ENCODE results near the gene HERPUD1. TPM values are rescaled to one million over a fixed set of nuclear protein-coding genes. Genes with fewer than 3 reads are reported as not detected.
"Not testable (repeated sequence)": the region's sequence is repeated elsewhere in the genome, so short reads cannot be mapped to it uniquely, and the experiment has no call there.

Gene HERPUD1
- total RNA-seq, 1 experiment from 2014 or later: 35.3 TPM

GRCh38 chr16:56932721-56933619, 1.0 kb downstream of the HERPUD1 start:
- peaks cover 44% of the 10 kb centered on the region for H3K36me3 ChIP-seq (ENCODE audit: low read depth)
- TF ChIP-seq, protein P1, sequence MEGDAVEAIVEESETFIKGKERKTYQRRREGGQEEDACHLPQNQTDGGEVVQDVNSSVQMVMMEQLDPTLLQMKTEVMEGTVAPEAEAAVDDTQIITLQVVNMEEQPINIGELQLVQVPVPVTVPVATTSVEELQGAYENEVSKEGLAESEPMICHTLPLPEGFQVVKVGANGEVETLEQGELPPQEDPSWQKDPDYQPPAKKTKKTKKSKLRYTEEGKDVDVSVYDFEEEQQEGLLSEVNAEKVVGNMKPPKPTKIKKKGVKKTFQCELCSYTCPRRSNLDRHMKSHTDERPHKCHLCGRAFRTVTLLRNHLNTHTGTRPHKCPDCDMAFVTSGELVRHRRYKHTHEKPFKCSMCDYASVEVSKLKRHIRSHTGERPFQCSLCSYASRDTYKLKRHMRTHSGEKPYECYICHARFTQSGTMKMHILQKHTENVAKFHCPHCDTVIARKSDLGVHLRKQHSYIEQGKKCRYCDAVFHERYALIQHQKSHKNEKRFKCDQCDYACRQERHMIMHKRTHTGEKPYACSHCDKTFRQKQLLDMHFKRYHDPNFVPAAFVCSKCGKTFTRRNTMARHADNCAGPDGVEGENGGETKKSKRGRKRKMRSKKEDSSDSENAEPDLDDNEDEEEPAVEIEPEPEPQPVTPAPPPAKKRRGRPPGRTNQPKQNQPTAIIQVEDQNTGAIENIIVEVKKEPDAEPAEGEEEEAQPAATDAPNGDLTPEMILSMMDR (conservative IDR thresholded peaks at IDR 0.05): no peak
- no peak for TF ChIP-seq EZH2 (IDR thresholded peaks at IDR 0.05; ENCODE audit: low read depth)
- ChIA-PET CTCF (no interaction called here), POLR2A (ENCODE audit: unreplicated experiment) (no interaction called here)
- intact Hi-C loops (cut with micrococcal nuclease; ENCODE audit: unreplicated experiment): loop anchor here (1.0 kb wide), 2 partner anchors 12 to 62 kb away; no protein-coding TSS in a partner anchor
- BruUV-seq (replicated peaks): TSS peak; percentile 45
- H3K9me2 ChIP-seq (ENCODE audit: insufficient read depth): no peaks in the 10 kb centered on the region
- peak; percentile 66 to 84 for DNase-seq
- peak overlapping the region; percentile 97 for H3K4me3 ChIP-seq
- H3K79me2 ChIP-seq (ENCODE audit: low read depth): peaks cover 49% of the 10 kb centered on the region
- peak overlapping the region; percentile 85 for H3K4me2 ChIP-seq
- peaks cover 25% of the 10 kb centered on the region for H3K4me1 ChIP-seq (replicated peaks; ENCODE audit: insufficient read depth)
- no peaks in the 10 kb centered on the region for H3K27me3 ChIP-seq (ENCODE audit: insufficient read depth, low read depth)
- H2AFZ ChIP-seq: no peak overlapping the region; the same call in 1 of the 2 replicates
- peak overlapping the region; percentile 91 for H3K27ac ChIP-seq
- H4K20me1 ChIP-seq (ENCODE audit: insufficient read depth): peaks cover 39% of the 10 kb centered on the region
- peaks cover 27% of the 10 kb centered on the region for H3F3A ChIP-seq (ENCODE audit: insufficient read depth, low read depth)
- H3K9me3 ChIP-seq (ENCODE audit: insufficient read depth, low read depth): no peaks in the 10 kb centered on the region

DNA sequence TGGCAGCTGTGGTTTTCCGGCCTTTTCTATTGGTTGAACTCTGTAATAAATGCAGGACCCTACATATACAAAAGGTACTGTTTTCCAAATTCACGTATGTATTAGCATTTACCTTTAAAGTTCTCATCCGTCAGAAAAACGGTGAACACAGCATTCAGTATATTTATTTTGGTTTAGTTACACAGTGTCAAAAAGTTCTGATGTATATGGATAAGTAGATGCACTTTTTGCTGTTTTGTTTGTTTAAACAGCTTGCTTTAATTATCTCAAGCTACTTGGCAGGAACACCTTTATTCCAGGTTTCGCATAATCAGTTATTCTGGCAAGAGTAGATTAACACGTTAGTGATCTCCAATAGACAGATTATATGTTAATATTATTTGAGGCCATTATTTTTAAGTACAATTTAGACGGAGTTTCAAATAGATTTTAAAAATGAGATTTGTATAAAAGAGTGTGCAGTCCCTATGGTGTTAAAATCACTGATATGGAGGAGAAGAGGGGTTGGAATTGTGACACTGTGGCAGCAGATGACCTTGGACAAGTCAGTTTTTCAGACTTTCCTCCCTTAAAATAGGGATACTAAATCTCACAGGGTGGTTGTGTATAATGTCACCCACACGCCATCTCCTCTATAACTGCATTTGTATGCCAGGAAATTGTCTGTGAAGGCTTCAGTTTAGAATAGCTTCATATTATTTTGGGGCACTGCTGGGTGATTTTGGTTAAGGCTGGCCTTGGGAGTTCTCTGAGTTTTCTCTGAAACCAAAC, 2.1 kb downstream of the HERPUD1 start:
- Histone ChIP-seq H3F3A (ENCODE audit: insufficient read depth, low read depth) (peaks cover 31% of the 10 kb centered on the region), H2AFZ (no peak overlapping the region), H3K4me2 (peak overlapping the region; percentile 85), H3K9me3 (ENCODE audit: insufficient read depth, low read depth) (no peaks in the 10 kb centered on the region), H3K27me3 (ENCODE audit: insufficient read depth, low read depth) (no peaks in the 10 kb centered on the region), H3K79me2 (ENCODE audit: low read depth) (peaks cover 49% of the 10 kb centered on the region), H3K4me3 (peak overlapping the region; percentile 97), H4K20me1 (ENCODE audit: insufficient read depth) (peaks cover 46% of the 10 kb centered on the region), H3K36me3 (ENCODE audit: low read depth) (peaks cover 52% of the 10 kb centered on the region), H3K9me2 (ENCODE audit: insufficient read depth) (no peaks in the 10 kb centered on the region), H3K4me1 (replicated peaks; ENCODE audit: insufficient read depth) (peaks cover 25% of the 10 kb centered on the region), H3K27ac (peak overlapping the region; percentile 91)
- intact Hi-C loops (cut with micrococcal nuclease; ENCODE audit: unreplicated experiment): loop anchor here (1.0 kb wide), 2 partner anchors 11 to 63 kb away; no protein-coding TSS in a partner anchor
- BruUV-seq (replicated peaks): no TSS peak
- ChIA-PET POLR2A (ENCODE audit: unreplicated experiment) (interaction anchor here (0.6 kb wide), 1 partner anchor 13 kb away, joined by 3 read pairs; no protein-coding TSS in a partner anchor), CTCF (interaction anchor here (0.7 kb wide), 1 partner anchor 118 kb away, joined by 18 read pairs; no protein-coding TSS in a partner anchor)
- no peak for DNase-seq
- TF ChIP-seq EZH2 (IDR thresholded peaks at IDR 0.05; ENCODE audit: low read depth): no peak
- TF ChIP-seq, protein P1 (conservative IDR thresholded peaks at IDR 0.05): no peak

DNA sequence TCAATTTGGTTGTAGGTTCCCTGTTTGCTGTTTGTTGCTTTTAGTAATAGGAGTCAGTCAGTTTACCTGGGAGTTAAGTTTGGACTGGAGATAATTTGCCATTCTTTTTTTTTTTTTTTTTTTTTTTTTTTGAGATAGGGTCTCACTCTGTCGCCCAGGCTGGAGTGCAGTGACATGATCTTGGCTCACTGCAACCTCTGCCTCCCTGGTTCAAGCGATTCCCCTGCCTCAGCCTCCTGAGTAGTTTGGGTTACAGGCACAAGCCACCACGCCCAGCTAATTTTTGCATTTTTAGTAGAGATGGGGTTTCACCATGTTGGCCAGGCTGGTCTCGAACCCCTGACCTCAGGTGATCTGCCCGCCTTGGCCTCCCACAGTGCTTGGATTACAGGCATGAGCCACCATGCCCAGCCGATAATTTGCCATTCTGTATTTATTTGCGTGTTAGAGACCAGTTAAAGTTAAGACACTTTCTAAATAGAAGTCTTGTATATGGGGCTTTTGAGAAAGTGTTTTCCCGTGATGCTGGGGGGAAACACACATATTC, 2.7 kb downstream of the HERPUD1 start:
- H3K4me3 ChIP-seq: peak overlapping the region; percentile 97; the same call in 1 of the 2 replicates
- not testable (repeated sequence) for BruUV-seq (replicated peaks)

More for the DNA sequence above, 2.7 kb downstream of the HERPUD1 start:
- intact Hi-C loops (cut with micrococcal nuclease; ENCODE audit: unreplicated experiment); H3K9me3 ChIP-seq (ENCODE audit: insufficient read depth, low read depth); H3K27me3 ChIP-seq (ENCODE audit: insufficient read depth, low read depth); H2AFZ ChIP-seq; H3K9me2 ChIP-seq (ENCODE audit: insufficient read depth); DNase-seq; H3K27ac ChIP-seq: not testable (repeated sequence)
- Histone ChIP-seq H3K4me1 (replicated peaks; ENCODE audit: insufficient read depth) (peaks cover 25% of the 10 kb centered on the region), H3K36me3 (ENCODE audit: low read depth) (peaks cover 58% of the 10 kb centered on the region), H3K4me2 (peak overlapping the region; percentile 85), H3F3A (ENCODE audit: insufficient read depth, low read depth) (peaks cover 31% of the 10 kb centered on the region), H4K20me1 (ENCODE audit: insufficient read depth) (peaks cover 53% of the 10 kb centered on the region), H3K79me2 (ENCODE audit: low read depth) (peaks cover 49% of the 10 kb centered on the region)
- ChIA-PET POLR2A (ENCODE audit: unreplicated experiment) (interaction anchor here (0.6 kb wide), 1 partner anchor 14 kb away, joined by 3 read pairs; no protein-coding TSS in a partner anchor), CTCF (interaction anchor here (0.7 kb wide), 1 partner anchor 119 kb away, joined by 18 read pairs; no protein-coding TSS in a partner anchor)
